HepG2 (cell line): Measurements from ENCODE around the gene DOCK4. TPM values are rescaled to one million over a fixed set of nuclear protein-coding genes. Genes with fewer than 3 reads are reported as not detected.

Experiments
- ATAC-seq: fragments of 200-7000 bp; cut with Tn5 transposase; 3 replicates; pipeline ENCODE4 v1.9.1; 2020; ENCODE audit warnings: mild to moderate bottlenecking, moderate library complexity
- BruUV-seq: library from RNA; stranded (reverse); fragments of 400-500 nt; replicated peaks from 2 replicates; lab custom pipeline; 2021; lab: Mats Ljungman, UMichigan
- CTCF ChIA-PET: fragments of 300-600 bp; formaldehyde crosslinking; extraction: SDS; loops from one replicate; lab custom pipeline; 2021; ENCODE audit warnings: low total read pairs, inconsistent platforms, low intra/inter-chr PET ratio; lab: Yijun Ruan, JAX
- POLR2A ChIA-PET: fragments of 350-600 bp; sonication (Branson Sonifier 250); formaldehyde crosslinking; loops from one replicate; lab custom pipeline; 2020; ENCODE audit warnings: antibody characterized with exemption, inconsistent platforms; lab: Yijun Ruan, JAX
- DNase-seq: peaks from one replicate; pipeline ENCODE4 v3.0.0-alpha.2; 2015; ENCODE audit warnings: low spot score
- FAIRE-seq: peaks from 3 replicates; lab custom pipeline; 2011; peaks lifted over from hg19 to GRCh38; lab: Jason Lieb, UNC
- H2AFZ ChIP-seq: one replicate; pipeline ENCODE4 v1.6.1; 2011; ENCODE audit warnings: low read length, inconsistent platforms
- H3K27ac ChIP-seq: fragments of 300-600 bp; 3 replicates; pipeline ENCODE4 v1.8.0; 2011; ENCODE audit warnings: mixed run types, mild to moderate bottlenecking, mixed read lengths, low read length, inconsistent platforms; ENCODE audit not compliant: insufficient read depth; ENCODE audit errors: extremely low read length
- H3K27me3 ChIP-seq, 2 experiments: fragments of 200-600 bp in 1 of 2; 2 replicates in 1 of 2; 3 replicates in 1 of 2; pipeline versions ENCODE4 v1.6.0 to v1.8.0; 2011; ENCODE audit warnings: low read length in 2 of 2, mild to moderate bottlenecking in 2 of 2, moderate library complexity in 2 of 2, inconsistent platforms in 1 of 2; ENCODE audit not compliant: insufficient read depth in 2 of 2, control insufficient read depth in 1 of 2
- H3K36me3 ChIP-seq, 2 experiments: fragments of 200-600 bp in 1 of 2; replicated peaks in 1 of 2; 2 replicates in 1 of 2; 3 replicates in 1 of 2; pipeline versions ENCODE4 v1.5.1 to v1.8.0; 2011; ENCODE audit warnings: low read length in 2 of 2, inconsistent platforms in 1 of 2; ENCODE audit not compliant: insufficient read depth in 2 of 2, control insufficient read depth in 1 of 2
- H3K4me1 ChIP-seq: 2 replicates; pipeline ENCODE4 v1.5.1; 2012; ENCODE audit warnings: low read length, inconsistent platforms; ENCODE audit not compliant: insufficient read depth
- H3K4me2 ChIP-seq: 2 replicates; pipeline ENCODE4 v1.6.0; 2011; ENCODE audit warnings: low read depth, low read length, inconsistent platforms
- H3K4me3 ChIP-seq, 3 experiments: fragments of 200-600 bp in 1 of 3; sonication (generic), shearing (Covaris generic) in 1 of 3; replicated peaks in 1 of 3; 2 replicates each; pipeline ENCODE4 v1.5.1; 2011 to 2016; ENCODE audit warnings: low read length in 3 of 3, inconsistent platforms in 2 of 3, low read depth in 2 of 3, mild to moderate bottlenecking in 2 of 3, control low read depth in 1 of 3, mixed read lengths in 1 of 3; ENCODE audit not compliant: insufficient read depth in 1 of 3
- H3K79me2 ChIP-seq: one replicate; pipeline ENCODE4 v1.6.1; 2011; ENCODE audit warnings: low read length, inconsistent platforms; ENCODE audit not compliant: insufficient read depth
- H3K9ac ChIP-seq: 2 replicates; pipeline ENCODE4 v1.6.0; 2011; ENCODE audit warnings: mild to moderate bottlenecking, low read depth, low read length, inconsistent platforms; ENCODE audit not compliant: insufficient read depth
- H3K9me3 ChIP-seq: 2 replicates; pipeline ENCODE4 v1.5.1; 2012; ENCODE audit warnings: mild to moderate bottlenecking, low read length
- H4K20me1 ChIP-seq: 2 replicates; pipeline ENCODE4 v1.6.0; 2011; ENCODE audit warnings: inconsistent platforms, mild to moderate bottlenecking, low read length, moderate library complexity; ENCODE audit not compliant: insufficient read depth
- BRD4 ChIP-seq: sonication (generic); formaldehyde crosslinking; IDR thresholded peaks from 2 replicates; pipeline ENCODE4 v1.4.0; 2020; ENCODE audit warnings: missing genetic modification reagents
- CREM ChIP-seq, 2 experiments: sonication (generic) in 1 of 2; formaldehyde crosslinking in 1 of 2; IDR thresholded peaks; 2 replicates each; pipeline versions ENCODE4 v1.4.0 to v1.6.1; 2016 to 2020; ENCODE audit warnings: antibody characterized with exemption in 1 of 2, mild to moderate bottlenecking in 1 of 2, missing genetic modification reagents in 1 of 2
- SRY ChIP-seq: sonication (generic); formaldehyde crosslinking; IDR thresholded peaks from 2 replicates; pipeline ENCODE4 v1.8.0; 2022; ENCODE audit warnings: mild to moderate bottlenecking, missing genetic modification reagents
- YEATS4 ChIP-seq: sonication (generic); formaldehyde crosslinking; IDR thresholded peaks from 2 replicates; pipeline ENCODE4 v1.4.0; 2020; ENCODE audit warnings: missing genetic modification reagents, borderline replicate concordance
- ZNF234 ChIP-seq: sonication (generic); formaldehyde crosslinking; conservative IDR thresholded peaks from 2 replicates; pipeline ENCODE4 v1.5.1; 2020; ENCODE audit warnings: mild to moderate bottlenecking, missing genetic modification reagents
- ZNF572 ChIP-seq: sonication (generic); formaldehyde crosslinking; IDR thresholded peaks from 2 replicates; pipeline ENCODE4 v1.5.1; 2020; ENCODE audit warnings: mild to moderate bottlenecking, missing genetic modification reagents
- ZNF629 ChIP-seq: sonication (generic); formaldehyde crosslinking; conservative IDR thresholded peaks from 2 replicates; pipeline ENCODE4 v1.5.0; 2020; ENCODE audit warnings: missing genetic modification reagents
- WGBS: methylation state at CpG from one replicate; pipeline ENCODE4 v1.1.6; 2017; ENCODE audit warnings: low lambda C conversion rate; 5-methylcytosine and 5-hydroxymethylcytosine counted together
- in situ Hi-C: cut with HindIII; loops from 2 replicates; pipeline ENCODE4 v1.10.0; 2017; ENCODE audit warnings: low pct_unique_long_range_greater_than_20kb; ENCODE audit not compliant: extremely low pct_ligation_motif_present
- intact Hi-C: fragments of 100-400 bp; cut with micrococcal nuclease; formaldehyde crosslinking; loops from one replicate; pipeline ENCODE4 v1.10.0; 2022; ENCODE audit not compliant: unreplicated experiment
- polyA plus RNA-seq, 8 experiments: library from polyadenylated mRNA; depleted of rRNA in 3 of 8; stranded (reverse) in 7 of 8; unstranded in 1 of 8; fragments of >200 nt; fragmentation: Illumina TruSeq in 4 of 8; extraction: Trizol in 4 of 8; gene quantifications; 2 replicates each; pipeline versions ENCODE4 v1.2.1 to v1.2.3, GENCODE V29; 2011 to 2016; ENCODE audit warnings: low read depth in 4 of 8, missing spikeins in 1 of 8, mixed read lengths in 1 of 8; ENCODE audit not compliant: insufficient read depth in 1 of 8
- total RNA-seq, 5 experiments: library from RNA; depleted of rRNA; stranded (reverse); fragments of >200 nt; fragmentation: Illumina TruSeq; extraction: Trizol; gene quantifications; 2 replicates each; pipeline ENCODE4 v1.2.3, GENCODE V29; 2016; ENCODE audit warnings: low read depth in 1 of 5
- TF ChIP-seq, protein P1 (sequence below): sonication (generic); formaldehyde crosslinking; IDR thresholded peaks from 2 replicates; pipeline ENCODE4 v1.4.0; 2020; ENCODE audit warnings: missing genetic modification reagents, borderline replicate concordance
- TF ChIP-seq, protein P2 (sequence below): sonication (generic); formaldehyde crosslinking; IDR thresholded peaks from 2 replicates; pipeline ENCODE4 v1.4.0; 2020; ENCODE audit warnings: mild to moderate bottlenecking, missing genetic modification reagents
- TF ChIP-seq, protein P3 (sequence below): sonication (generic); formaldehyde crosslinking; IDR thresholded peaks from 2 replicates; pipeline ENCODE4 v1.9.0; 2021; ENCODE audit warnings: missing genetic modification reagents, mild to moderate bottlenecking, borderline replicate concordance
- TF ChIP-seq, protein P4 (sequence below): sonication (generic); formaldehyde crosslinking; IDR thresholded peaks from 2 replicates; pipeline ENCODE4; 2020; ENCODE audit warnings: missing genetic modification reagents, mild to moderate bottlenecking, borderline replicate concordance
- TF ChIP-seq, protein P5 (sequence below): IDR thresholded peaks from 2 replicates; pipeline ENCODE4 v1.6.1; 2016; ENCODE audit warnings: missing compliant biosample characterization, missing genetic modification reagents, borderline replicate concordance

The DOCK4 gene
- total and polyA plus RNA-seq, 2 of the 13 experiments (the other 11 are each of a cell fraction or from before 2014, with no cell fraction given) = 13.5 to 17.4 TPM

DNA sequence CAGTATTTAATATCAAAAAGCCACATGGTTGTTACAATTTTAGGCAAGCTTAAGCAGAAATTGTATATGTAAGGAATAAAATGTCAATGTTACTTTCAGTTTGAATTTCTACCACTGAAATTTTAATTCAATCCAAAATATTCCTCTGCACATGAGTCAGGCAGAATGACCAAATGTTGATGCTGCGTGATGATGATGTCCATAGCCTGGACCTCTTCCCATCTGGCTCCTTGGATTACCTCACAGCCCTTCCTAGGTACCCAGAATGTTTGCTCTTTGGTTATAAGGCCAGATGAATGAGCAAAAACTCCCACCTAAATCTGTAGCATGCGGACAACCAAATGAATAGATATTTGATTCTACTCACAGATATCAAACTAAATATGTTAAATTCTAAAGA is 385.6 kb downstream of the DOCK4 start (continued):
- TF ChIP-seq, protein P1, sequence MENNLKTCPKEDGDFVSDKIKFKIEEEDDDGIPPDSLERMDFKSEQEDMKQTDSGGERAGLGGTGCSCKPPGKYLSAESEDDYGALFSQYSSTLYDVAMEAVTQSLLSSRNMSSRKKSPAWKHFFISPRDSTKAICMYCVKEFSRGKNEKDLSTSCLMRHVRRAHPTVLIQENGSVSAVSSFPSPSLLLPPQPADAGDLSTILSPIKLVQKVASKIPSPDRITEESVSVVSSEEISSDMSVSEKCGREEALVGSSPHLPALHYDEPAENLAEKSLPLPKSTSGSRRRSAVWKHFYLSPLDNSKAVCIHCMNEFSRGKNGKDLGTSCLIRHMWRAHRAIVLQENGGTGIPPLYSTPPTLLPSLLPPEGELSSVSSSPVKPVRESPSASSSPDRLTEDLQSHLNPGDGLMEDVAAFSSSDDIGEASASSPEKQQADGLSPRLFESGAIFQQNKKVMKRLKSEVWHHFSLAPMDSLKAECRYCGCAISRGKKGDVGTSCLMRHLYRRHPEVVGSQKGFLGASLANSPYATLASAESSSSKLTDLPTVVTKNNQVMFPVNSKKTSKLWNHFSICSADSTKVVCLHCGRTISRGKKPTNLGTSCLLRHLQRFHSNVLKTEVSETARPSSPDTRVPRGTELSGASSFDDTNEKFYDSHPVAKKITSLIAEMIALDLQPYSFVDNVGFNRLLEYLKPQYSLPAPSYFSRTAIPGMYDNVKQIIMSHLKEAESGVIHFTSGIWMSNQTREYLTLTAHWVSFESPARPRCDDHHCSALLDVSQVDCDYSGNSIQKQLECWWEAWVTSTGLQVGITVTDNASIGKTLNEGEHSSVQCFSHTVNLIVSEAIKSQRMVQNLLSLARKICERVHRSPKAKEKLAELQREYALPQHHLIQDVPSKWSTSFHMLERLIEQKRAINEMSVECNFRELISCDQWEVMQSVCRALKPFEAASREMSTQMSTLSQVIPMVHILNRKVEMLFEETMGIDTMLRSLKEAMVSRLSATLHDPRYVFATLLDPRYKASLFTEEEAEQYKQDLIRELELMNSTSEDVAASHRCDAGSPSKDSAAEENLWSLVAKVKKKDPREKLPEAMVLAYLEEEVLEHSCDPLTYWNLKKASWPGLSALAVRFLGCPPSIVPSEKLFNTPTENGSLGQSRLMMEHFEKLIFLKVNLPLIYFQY (CRISPR knock-in tag) = no peak
- no peak for TF ChIP-seq ZNF572 (CRISPR knock-in tag)
- TF ChIP-seq YEATS4 (CRISPR knock-in tag) = no peak

DNA sequence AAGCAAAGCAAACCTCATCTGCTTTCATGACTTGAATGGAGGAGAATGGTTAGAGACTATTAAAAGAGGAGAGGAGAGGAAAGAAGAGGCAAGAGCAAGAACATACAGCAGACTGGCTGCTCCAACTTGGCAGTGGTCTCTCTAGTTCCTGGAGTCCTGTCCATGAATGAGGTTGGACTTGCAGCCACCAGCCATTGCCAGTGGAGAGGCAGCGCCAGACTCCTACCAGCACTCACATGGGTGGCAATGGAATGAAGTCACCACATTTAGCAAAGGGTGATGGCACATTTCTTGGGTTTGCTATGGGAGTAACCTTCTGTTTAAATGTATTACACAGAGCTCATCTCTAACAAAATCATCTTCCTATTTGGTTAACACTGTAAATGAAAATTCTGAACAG is 386.1 kb downstream of the DOCK4 start:
- intact Hi-C loops = no loop called here
- CTCF ChIA-PET = no interaction called here
- TF ChIP-seq, protein P2, sequence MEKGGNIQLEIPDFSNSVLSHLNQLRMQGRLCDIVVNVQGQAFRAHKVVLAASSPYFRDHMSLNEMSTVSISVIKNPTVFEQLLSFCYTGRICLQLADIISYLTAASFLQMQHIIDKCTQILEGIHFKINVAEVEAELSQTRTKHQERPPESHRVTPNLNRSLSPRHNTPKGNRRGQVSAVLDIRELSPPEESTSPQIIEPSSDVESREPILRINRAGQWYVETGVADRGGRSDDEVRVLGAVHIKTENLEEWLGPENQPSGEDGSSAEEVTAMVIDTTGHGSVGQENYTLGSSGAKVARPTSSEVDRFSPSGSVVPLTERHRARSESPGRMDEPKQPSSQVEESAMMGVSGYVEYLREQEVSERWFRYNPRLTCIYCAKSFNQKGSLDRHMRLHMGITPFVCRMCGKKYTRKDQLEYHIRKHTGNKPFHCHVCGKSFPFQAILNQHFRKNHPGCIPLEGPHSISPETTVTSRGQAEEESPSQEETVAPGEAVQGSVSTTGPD (CRISPR knock-in tag) = no peak
- TF ChIP-seq, protein P3, sequence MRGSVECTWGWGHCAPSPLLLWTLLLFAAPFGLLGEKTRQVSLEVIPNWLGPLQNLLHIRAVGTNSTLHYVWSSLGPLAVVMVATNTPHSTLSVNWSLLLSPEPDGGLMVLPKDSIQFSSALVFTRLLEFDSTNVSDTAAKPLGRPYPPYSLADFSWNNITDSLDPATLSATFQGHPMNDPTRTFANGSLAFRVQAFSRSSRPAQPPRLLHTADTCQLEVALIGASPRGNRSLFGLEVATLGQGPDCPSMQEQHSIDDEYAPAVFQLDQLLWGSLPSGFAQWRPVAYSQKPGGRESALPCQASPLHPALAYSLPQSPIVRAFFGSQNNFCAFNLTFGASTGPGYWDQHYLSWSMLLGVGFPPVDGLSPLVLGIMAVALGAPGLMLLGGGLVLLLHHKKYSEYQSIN (CRISPR knock-in tag) = no peak
- TF ChIP-seq CREM (IDR thresholded peaks at IDR 0.05) (no peak), CREM (CRISPR knock-in tag; IDR thresholded peaks at IDR 0.05) (no peak), ZNF629 (CRISPR knock-in tag) (no peak), ZNF234 (CRISPR knock-in tag) (no peak), SRY (no peak), BRD4 (CRISPR knock-in tag) (no peak)
- TF ChIP-seq, protein P4, sequence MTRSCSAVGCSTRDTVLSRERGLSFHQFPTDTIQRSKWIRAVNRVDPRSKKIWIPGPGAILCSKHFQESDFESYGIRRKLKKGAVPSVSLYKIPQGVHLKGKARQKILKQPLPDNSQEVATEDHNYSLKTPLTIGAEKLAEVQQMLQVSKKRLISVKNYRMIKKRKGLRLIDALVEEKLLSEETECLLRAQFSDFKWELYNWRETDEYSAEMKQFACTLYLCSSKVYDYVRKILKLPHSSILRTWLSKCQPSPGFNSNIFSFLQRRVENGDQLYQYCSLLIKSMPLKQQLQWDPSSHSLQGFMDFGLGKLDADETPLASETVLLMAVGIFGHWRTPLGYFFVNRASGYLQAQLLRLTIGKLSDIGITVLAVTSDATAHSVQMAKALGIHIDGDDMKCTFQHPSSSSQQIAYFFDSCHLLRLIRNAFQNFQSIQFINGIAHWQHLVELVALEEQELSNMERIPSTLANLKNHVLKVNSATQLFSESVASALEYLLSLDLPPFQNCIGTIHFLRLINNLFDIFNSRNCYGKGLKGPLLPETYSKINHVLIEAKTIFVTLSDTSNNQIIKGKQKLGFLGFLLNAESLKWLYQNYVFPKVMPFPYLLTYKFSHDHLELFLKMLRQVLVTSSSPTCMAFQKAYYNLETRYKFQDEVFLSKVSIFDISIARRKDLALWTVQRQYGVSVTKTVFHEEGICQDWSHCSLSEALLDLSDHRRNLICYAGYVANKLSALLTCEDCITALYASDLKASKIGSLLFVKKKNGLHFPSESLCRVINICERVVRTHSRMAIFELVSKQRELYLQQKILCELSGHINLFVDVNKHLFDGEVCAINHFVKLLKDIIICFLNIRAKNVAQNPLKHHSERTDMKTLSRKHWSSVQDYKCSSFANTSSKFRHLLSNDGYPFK = no peak
- TF ChIP-seq, protein P5, sequence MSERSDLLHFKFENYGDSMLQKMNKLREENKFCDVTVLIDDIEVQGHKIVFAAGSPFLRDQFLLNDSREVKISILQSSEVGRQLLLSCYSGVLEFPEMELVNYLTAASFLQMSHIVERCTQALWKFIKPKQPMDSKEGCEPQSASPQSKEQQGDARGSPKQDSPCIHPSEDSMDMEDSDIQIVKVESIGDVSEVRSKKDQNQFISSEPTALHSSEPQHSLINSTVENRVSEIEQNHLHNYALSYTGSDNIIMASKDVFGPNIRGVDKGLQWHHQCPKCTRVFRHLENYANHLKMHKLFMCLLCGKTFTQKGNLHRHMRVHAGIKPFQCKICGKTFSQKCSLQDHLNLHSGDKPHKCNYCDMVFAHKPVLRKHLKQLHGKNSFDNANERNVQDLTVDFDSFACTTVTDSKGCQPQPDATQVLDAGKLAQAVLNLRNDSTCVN (CRISPR knock-in tag) = no peak

More for the DNA sequence above, 386.1 kb downstream of the DOCK4 start:
- Histone ChIP-seq H3K27me3 (no peaks in the 10 kb centered on the region; a peak in 1 of 5 replicates), H3K27ac (no peak overlapping the region), H3K9me3 (no peaks in the 10 kb centered on the region), H3K36me3 (peaks cover 4 to 7% of the 10 kb centered on the region in 2 experiments; a peak in 4 of 5 replicates), H3K79me2 (no peaks in the 10 kb centered on the region), H3K4me2 (no peak overlapping the region), H3K4me3 (no peak overlapping the region), H4K20me1 (no peaks in the 10 kb centered on the region), H3K4me1 (no peaks in the 10 kb centered on the region), H2AFZ (no peak overlapping the region), H3K9ac (no peak overlapping the region)
- no CpG with 5 or more reads among the region's 1 CpG for WGBS
- FAIRE-seq (no peak), ATAC-seq (no peak), DNase-seq (no peak)
- no TSS peak for BruUV-seq
- POLR2A ChIA-PET = no interaction called here
- in situ Hi-C loops = no loop called here
